Heart left ventricle (tissue), 16 donors: ENCODE results near the gene CDH5. TPM values are rescaled to one million over a fixed set of nuclear protein-coding genes. Genes with fewer than 3 reads are reported as not detected.

Source experiments
- ATAC-seq, 4 donors: fragments of 200-7000 bp; cut with Tn5 transposase; one replicate each; pipeline ENCODE4 v1.9.1; 2020 to 2022; ENCODE audit warnings: moderate library complexity in 4 of 4, mild to moderate bottlenecking in 3 of 4, moderate number of reproducible peaks in 1 of 4
- DNase-seq, 5 donors: peaks; one replicate each; pipeline ENCODE4 v3.0.0-alpha.2; 2020
- H3K27ac ChIP-seq, 12 donors: fragments of 200-600 bp; sonication (generic) in 4 of 12; one replicate each; pipeline versions ENCODE4 v1.5.0 to v1.8.0; 2016 to 2022; ENCODE audit warnings: mild to moderate bottlenecking in 2 of 12
- H3K27me3 ChIP-seq, 9 donors: fragments of 200-600 bp; sonication (generic) in 2 of 9; one replicate each; pipeline versions ENCODE4 v1.5.1 to v1.8.0; 2016 to 2022; ENCODE audit warnings: mild to moderate bottlenecking in 3 of 9
- H3K36me3 ChIP-seq, 9 donors: fragments of 200-600 bp; sonication (generic) in 2 of 9; one replicate each; pipeline versions ENCODE4 v1.5.0 to v1.8.0; 2018 to 2022; ENCODE audit warnings: mild to moderate bottlenecking in 2 of 9
- H3K4me1 ChIP-seq, 12 donors: fragments of 200-600 bp; sonication (generic) in 4 of 12; one replicate each; pipeline versions ENCODE4 v1.5.0 to v1.8.0; 2016 to 2022; ENCODE audit warnings: mild to moderate bottlenecking in 3 of 12
- H3K4me3 ChIP-seq, 12 donors: fragments of 200-600 bp; sonication (generic) in 4 of 12; one replicate each; pipeline versions ENCODE4 v1.5.0 to v1.8.0; 2017 to 2022; ENCODE audit warnings: mild to moderate bottlenecking in 9 of 12, moderate library complexity in 4 of 12
- H3K9me3 ChIP-seq, 12 donors: fragments of 200-600 bp; sonication (generic) in 4 of 12; one replicate each; pipeline versions ENCODE4 v1.5.0 to v1.8.0; 2016 to 2022; ENCODE audit warnings: mild to moderate bottlenecking in 1 of 12
- POLR2A ChIP-seq, 2 donors: fragments of 450-650 bp; IDR thresholded peaks; one replicate each; pipeline ENCODE4 v1.6.1; 2017; ENCODE audit warnings: antibody characterized with exemption in 2 of 2, mild to moderate bottlenecking in 2 of 2, moderate library complexity in 2 of 2
- WGBS, 4 donors: extraction: QIAGEN DNeasy Blood & Tissue Kit in 2 of 4; methylation state at CpG; one replicate each; pipeline versions ENCODE4 v1.1.5 to v1.1.7; 2013 to 2018; 5-methylcytosine and 5-hydroxymethylcytosine counted together
- intact Hi-C, 10 donors: fragments of 100-400 bp; cut with DNase I; formaldehyde crosslinking; loops; one replicate each; pipeline versions ENCODE4 v1.11.1 to v1.14.2; 2022
- polyA plus RNA-seq, 2 donors: library from polyadenylated mRNA; stranded (reverse); fragments of 200-250 nt; gene quantifications; one replicate each; pipeline ENCODE4 v1.2.3, GENCODE V29; 2013
- total RNA-seq, 9 donors: library from RNA; depleted of rRNA in 2 of 9; stranded (reverse); fragments of >200 nt in 2 of 9; fragmentation: NEBNext Ultra II Directional in 3 of 9; extraction: Animal tissue kit (Norgen Biotek cat#: 25700) in 3 of 9; gene quantifications; one replicate each; pipeline versions ENCODE4 v1.1.0 to v1.2.4, GENCODE V29; 2016 to 2023
- TF ChIP-seq, protein P1 (sequence below), 12 donors: fragments of 200-600 bp; sonication (generic) in 4 of 12; IDR thresholded peaks; one replicate each; pipeline versions ENCODE4 v1.5.0 to v1.8.0; 2018 to 2022; ENCODE audit warnings: antibody characterized with exemption in 12 of 12, mild to moderate bottlenecking in 5 of 12
- donor health status: ischemic (EF 13 %, LVEDD 7.1; RV severe dilation, severe dysfunction).
- donor health status: healthy with polysubstance abuse.
- donor health status: DM: no; HTN: yes; CAD: no.
- donor health status: DM: no; HTN: no; CAD: no.
- donor health status: ischemic (EF 25% LVEDD 6.9; RV normal size, moderate dysfunction).
- donor health status: ischemic (EF 25% LVEDD 5.7; RV mildly dilated, moderate dysfunction).
- donor health status: healthy.
- donor health status: DM: yes; HTN: yes; CAD: no.
- donor health status: ischemic (EF 35%, LVEDD 5.7; RV mildly dilated, moderate dysfunction).
- donor health status: nonischemic (EF 11% LVEDD 7.7; RV severe dilation, severe dysfunction).
- donor health status: DM: yes; HTN: yes; CAD: no.
- donor health status: PGD.
- donor health status: ischemic (EF 29% LVEDD 5.4; RV normal size, mild dysfunction).
- donor health status: nonischemic (EF 23%, LVEDD 6.1; RV moderate dilation, normal function).

CDH5 gene
- total and polyA plus RNA-seq, 11 donors = 24.9 to 135 (median 62.3) TPM

DNA sequence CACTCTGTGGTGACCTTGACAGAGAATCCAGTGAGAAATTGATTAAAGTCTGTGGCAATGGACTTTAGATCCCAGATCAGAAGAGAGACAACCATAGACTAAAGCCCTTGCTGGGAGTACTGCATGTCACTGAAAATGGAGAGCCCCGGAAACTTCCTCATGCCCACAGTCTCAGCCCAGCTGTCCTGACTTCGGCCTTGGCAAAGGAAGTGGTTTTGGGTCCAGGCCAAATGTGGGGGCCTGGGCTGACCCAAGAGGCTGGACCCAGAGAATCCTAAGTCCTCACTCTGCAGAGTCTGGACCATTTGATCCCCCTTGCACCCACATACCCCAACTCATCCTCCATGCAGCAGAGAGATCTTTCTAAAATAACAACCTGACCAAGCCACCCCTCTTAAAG is 55.9 kb downstream of the CDH5 start:
- Histone ChIP-seq H3K9me3 (peaks cover 0 to 4% (median 0%) of the 10 kb centered on the region in 12 donors), H3K4me1 (peaks cover 0 to 17% (median 6%) of the 10 kb centered on the region in 12 donors), H3K36me3 (no peaks in the 10 kb centered on the region), H3K4me3 (no peak overlapping the region), H3K27me3 (peaks cover 0 to 27% (median 9%) of the 10 kb centered on the region in 9 donors), H3K27ac (no peak overlapping the region)
- intact Hi-C loops = loop anchor here in 1 of 10 donors (5.0 kb wide), 1 partner anchor 55 kb away; no protein-coding TSS in a partner anchor
- no peak for TF ChIP-seq POLR2A (IDR thresholded peaks at IDR 0.05)
- TF ChIP-seq, protein P1, sequence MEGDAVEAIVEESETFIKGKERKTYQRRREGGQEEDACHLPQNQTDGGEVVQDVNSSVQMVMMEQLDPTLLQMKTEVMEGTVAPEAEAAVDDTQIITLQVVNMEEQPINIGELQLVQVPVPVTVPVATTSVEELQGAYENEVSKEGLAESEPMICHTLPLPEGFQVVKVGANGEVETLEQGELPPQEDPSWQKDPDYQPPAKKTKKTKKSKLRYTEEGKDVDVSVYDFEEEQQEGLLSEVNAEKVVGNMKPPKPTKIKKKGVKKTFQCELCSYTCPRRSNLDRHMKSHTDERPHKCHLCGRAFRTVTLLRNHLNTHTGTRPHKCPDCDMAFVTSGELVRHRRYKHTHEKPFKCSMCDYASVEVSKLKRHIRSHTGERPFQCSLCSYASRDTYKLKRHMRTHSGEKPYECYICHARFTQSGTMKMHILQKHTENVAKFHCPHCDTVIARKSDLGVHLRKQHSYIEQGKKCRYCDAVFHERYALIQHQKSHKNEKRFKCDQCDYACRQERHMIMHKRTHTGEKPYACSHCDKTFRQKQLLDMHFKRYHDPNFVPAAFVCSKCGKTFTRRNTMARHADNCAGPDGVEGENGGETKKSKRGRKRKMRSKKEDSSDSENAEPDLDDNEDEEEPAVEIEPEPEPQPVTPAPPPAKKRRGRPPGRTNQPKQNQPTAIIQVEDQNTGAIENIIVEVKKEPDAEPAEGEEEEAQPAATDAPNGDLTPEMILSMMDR (IDR thresholded peaks at IDR 0.05) = no peak
- ATAC-seq (peak in 1 of 4 donors; percentile 40), DNase-seq (peak in 2 of 5 donors; percentile 28 to 53)
- WGBS, 4 donors = 72 to 79% (median 77%) methylated on average over 2 of the region's 2 CpGs

GRCh38 chr16:66423177-66423576 is 56.7 kb downstream of the CDH5 start:
- Histone ChIP-seq H3K27me3 (peaks cover 0 to 35% (median 9%) of the 10 kb centered on the region in 9 donors), H3K9me3 (no peaks in the 10 kb centered on the region), H3K4me1 (peaks cover 0 to 22% (median 12%) of the 10 kb centered on the region in 12 donors), H3K36me3 (no peaks in the 10 kb centered on the region), H3K4me3 (no peak overlapping the region), H3K27ac (no peak overlapping the region)
- WGBS, 4 donors = 73 to 83% (median 77%) methylated on average over 1 of the region's 1 CpG
- intact Hi-C loops = loop anchor here in 1 of 10 donors (5.0 kb wide), 1 partner anchor 54 kb away; no protein-coding TSS in a partner anchor
- no peak for DNase-seq
- ATAC-seq = no peak
- no peak for TF ChIP-seq POLR2A (IDR thresholded peaks at IDR 0.05)
- TF ChIP-seq, protein P1 (IDR thresholded peaks at IDR 0.05) = no peak

- TF ChIP-seq, protein P1 (IDR thresholded peaks at IDR 0.05) = no peak
- no peak for TF ChIP-seq POLR2A (IDR thresholded peaks at IDR 0.05)
- Histone ChIP-seq H3K9me3 (no peaks in the 10 kb centered on the region), H3K36me3 (no peaks in the 10 kb centered on the region), H3K4me1 (peaks cover 0 to 26% (median 12%) of the 10 kb centered on the region in 12 donors), H3K27me3 (peaks cover 0 to 55% (median 9%) of the 10 kb centered on the region in 9 donors), H3K4me3 (no peak overlapping the region), H3K27ac (no peak overlapping the region)
- 51 to 68% (median 56%) methylated on average over 8 of the region's 8 CpGs for WGBS, 4 donors
- no peak for ATAC-seq
- intact Hi-C loops = no loop called here
- no peak for DNase-seq
These were observed 59.2 kb downstream of the CDH5 start for GRCh38 chr16:66425651-66426050.

DNA sequence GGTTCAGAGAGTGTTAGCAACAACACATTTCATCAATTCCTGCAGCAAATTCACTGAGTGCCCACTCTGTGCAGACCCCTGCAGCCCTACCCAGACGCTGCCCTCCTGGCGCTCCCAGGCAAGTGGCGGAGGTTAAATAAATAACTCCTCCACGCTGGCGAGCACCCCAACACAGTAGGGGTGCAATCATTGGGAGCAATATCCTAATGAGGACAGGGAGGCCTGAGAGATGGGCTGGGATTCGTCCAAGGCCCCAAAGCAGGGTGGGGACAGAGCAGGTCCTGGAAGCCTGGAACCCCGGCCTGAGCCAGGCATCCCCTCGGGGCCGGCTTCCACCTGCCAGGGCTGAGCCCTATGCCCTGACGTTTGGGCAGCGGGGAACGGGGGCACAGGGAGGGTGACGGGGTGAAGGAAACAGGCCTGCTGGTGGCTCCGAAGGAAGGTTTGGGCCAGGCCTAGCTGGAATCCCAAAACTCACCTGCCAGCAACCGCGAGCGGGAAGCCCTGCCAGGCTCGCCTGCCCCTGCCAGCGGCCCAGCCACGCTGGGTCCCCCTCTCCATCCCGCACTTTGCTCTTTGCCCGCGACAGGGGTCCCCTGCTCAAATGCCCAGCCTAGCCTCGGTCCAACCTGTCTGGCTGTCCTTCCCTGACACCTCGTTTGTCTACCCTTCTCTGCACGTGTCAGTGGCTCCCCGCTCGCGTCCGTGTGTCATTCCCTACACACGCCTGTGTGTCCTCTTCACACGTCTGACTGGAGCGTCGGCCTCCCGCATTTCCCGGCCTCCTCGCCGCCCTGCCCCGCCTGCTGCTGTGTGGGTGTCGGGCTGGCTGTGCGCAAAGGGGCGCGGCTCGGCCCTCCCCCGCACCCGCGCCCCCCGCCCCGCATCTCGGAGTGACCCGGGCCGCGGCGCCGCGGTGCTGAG is 59.9 kb downstream of the CDH5 start:
- Histone ChIP-seq H3K36me3 (no peaks in the 10 kb centered on the region), H3K27me3 (peaks cover 0 to 62% (median 9%) of the 10 kb centered on the region in 9 donors), H3K9me3 (no peaks in the 10 kb centered on the region), H3K27ac (no peak overlapping the region), H3K4me1 (peaks cover 0 to 26% (median 12%) of the 10 kb centered on the region in 12 donors), H3K4me3 (peak overlapping the region in 11 of 12 donors; percentile 22 to 73 (median 43))
- 21 to 40% (median 26%) methylated on average over 38 to 56 of the region's 56 CpGs for WGBS, 4 donors
- DNase-seq (no peak), ATAC-seq (peak in 2 of 4 donors; percentile 18 to 30)
- intact Hi-C loops = no loop called here
- no peak for TF ChIP-seq POLR2A (IDR thresholded peaks at IDR 0.05)
- TF ChIP-seq, protein P1 (IDR thresholded peaks at IDR 0.05) = no peak
